Measurements from ENCODE around the gene FKRP. TPM values are rescaled to one million over a fixed set of nuclear protein-coding genes. Genes with fewer than 3 reads are reported as not detected.

The FKRP gene
- polyA plus RNA-seq, 1 donor (not counting 4 experiments of a cell fraction or from before 2014, with no cell fraction given): 6.1 TPM

DNA sequence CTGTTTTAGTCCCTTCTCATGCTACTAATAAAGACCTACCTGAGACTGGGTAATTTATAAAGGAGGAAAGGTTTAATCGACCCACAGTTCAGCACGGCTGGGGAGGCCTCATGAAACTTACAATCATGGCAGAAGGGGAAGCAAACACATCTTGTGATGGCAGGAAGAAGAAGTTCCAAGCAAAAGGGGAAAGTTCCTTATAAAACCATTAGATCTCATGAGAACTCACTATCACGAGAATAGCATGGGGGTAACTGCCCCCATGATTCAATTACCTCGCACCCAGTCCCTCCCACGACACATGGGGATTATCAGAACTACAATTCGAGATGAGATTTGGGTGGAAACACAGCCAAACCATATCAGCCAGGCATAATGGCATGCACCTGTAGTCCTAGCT is 13.3 kb downstream of the FKRP start:
- dilution Hi-C loops (cut with MboI; ENCODE audit: extremely low pct_ligation_motif_present, low sequenced_read_pairs): no loop called here
- no peak overlapping the region for H2AFZ ChIP-seq (ENCODE audit: control insufficient read depth, low read length)
- H3K4me3 ChIP-seq (ENCODE audit: control insufficient read depth in 2 of 3, extremely low read depth in 1 of 3, insufficient read depth in 2 of 3, low read depth in 1 of 3, low read length in 3 of 3): no peak overlapping the region
- peaks cover 26% of the 10 kb centered on the region for H3K4me1 ChIP-seq (ENCODE audit: control insufficient read depth, extremely low read depth, insufficient read depth, low read length)
- no peak overlapping the region for H3K9ac ChIP-seq (ENCODE audit: control insufficient read depth, extremely low read depth, insufficient read depth, low read length)
- FAIRE-seq (no peak), DNase-seq (ENCODE audit: low read depth, low spot score) (no peak)
- TF ChIP-seq, protein P1, sequence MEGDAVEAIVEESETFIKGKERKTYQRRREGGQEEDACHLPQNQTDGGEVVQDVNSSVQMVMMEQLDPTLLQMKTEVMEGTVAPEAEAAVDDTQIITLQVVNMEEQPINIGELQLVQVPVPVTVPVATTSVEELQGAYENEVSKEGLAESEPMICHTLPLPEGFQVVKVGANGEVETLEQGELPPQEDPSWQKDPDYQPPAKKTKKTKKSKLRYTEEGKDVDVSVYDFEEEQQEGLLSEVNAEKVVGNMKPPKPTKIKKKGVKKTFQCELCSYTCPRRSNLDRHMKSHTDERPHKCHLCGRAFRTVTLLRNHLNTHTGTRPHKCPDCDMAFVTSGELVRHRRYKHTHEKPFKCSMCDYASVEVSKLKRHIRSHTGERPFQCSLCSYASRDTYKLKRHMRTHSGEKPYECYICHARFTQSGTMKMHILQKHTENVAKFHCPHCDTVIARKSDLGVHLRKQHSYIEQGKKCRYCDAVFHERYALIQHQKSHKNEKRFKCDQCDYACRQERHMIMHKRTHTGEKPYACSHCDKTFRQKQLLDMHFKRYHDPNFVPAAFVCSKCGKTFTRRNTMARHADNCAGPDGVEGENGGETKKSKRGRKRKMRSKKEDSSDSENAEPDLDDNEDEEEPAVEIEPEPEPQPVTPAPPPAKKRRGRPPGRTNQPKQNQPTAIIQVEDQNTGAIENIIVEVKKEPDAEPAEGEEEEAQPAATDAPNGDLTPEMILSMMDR (optimal IDR thresholded peaks at IDR 0.05 in 1 of 3, IDR thresholded peaks at IDR 0.05 in 1 of 3, conservative IDR thresholded peaks at IDR 0.05 in 1 of 3; ENCODE audit: extremely low read depth in 1 of 3, insufficient read depth in 2 of 3, low read length in 3 of 3): no peak
- no peak for TF ChIP-seq EZH2 (IDR thresholded peaks at IDR 0.05; ENCODE audit: low read length)
- H3K9me1 ChIP-seq (ENCODE audit: control insufficient read depth, extremely low read depth, insufficient read depth, low read length): no peaks in the 10 kb centered on the region
- no peaks in the 10 kb centered on the region for H3K9me3 ChIP-seq (ENCODE audit: control insufficient read depth, low read depth, low read length)
- no peaks in the 10 kb centered on the region for H3K27me3 ChIP-seq (ENCODE audit: control insufficient read depth, extremely low read depth, insufficient read depth, low read length)
- H3K79me2 ChIP-seq (ENCODE audit: control insufficient read depth, insufficient read depth, low read length): no peaks in the 10 kb centered on the region
- no peak overlapping the region for H3K4me2 ChIP-seq (ENCODE audit: control insufficient read depth, extremely low read depth, insufficient read depth, low read depth, low read length)
- H4K20me1 ChIP-seq (ENCODE audit: control insufficient read depth, extremely low read depth, insufficient read depth, low read length): no peaks in the 10 kb centered on the region
- no peak overlapping the region for H3K27ac ChIP-seq (ENCODE audit: control insufficient read depth, insufficient read depth, low read length)
- H3K36me3 ChIP-seq (ENCODE audit: control insufficient read depth in 2 of 2, extremely low read depth in 1 of 2, insufficient read depth in 2 of 2, low read length in 2 of 2): peaks cover 4 to 5% of the 10 kb centered on the region in 2 experiments

DNA sequence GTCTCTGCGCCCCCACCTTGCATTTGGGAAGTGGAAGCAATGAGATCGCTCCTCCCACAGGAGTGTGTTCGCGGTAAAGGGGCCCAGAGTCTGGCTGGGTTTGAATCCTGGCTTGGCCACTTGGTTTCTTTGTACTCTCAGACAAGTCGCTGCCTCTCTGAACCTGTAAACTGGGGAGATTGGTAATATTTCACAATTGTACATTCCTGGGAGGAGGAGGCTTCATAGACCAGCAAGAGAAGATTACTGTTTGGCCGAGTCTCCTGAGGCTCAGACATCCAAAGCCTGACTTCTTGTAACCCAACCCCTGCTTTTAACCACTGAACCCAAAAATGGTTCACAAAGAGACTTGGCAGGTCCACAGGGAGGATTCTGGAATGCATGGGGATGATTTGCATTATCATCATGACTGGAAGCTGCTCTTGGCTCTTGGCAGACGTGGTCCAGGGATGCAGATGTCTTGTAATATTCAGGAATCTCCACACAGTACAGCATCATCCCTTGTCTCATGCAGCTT is 14.0 kb downstream of the FKRP start:
- Histone ChIP-seq H3K9me1 (ENCODE audit: control insufficient read depth, extremely low read depth, insufficient read depth, low read length) (no peaks in the 10 kb centered on the region), H3K9ac (ENCODE audit: control insufficient read depth, extremely low read depth, insufficient read depth, low read length) (no peak overlapping the region), H2AFZ (ENCODE audit: control insufficient read depth, low read length) (no peak overlapping the region), H3K4me1 (ENCODE audit: control insufficient read depth, extremely low read depth, insufficient read depth, low read length) (peaks cover 26% of the 10 kb centered on the region), H3K4me3 (ENCODE audit: control insufficient read depth in 2 of 3, extremely low read depth in 1 of 3, insufficient read depth in 2 of 3, low read depth in 1 of 3, low read length in 3 of 3) (no peak overlapping the region), H3K27ac (ENCODE audit: control insufficient read depth, insufficient read depth, low read length) (no peak overlapping the region), H3K4me2 (ENCODE audit: control insufficient read depth, extremely low read depth, insufficient read depth, low read depth, low read length) (no peak overlapping the region), H3K79me2 (ENCODE audit: control insufficient read depth, insufficient read depth, low read length) (no peaks in the 10 kb centered on the region), H3K36me3 (ENCODE audit: control insufficient read depth in 2 of 2, extremely low read depth in 1 of 2, insufficient read depth in 2 of 2, low read length in 2 of 2) (peaks cover 4 to 5% of the 10 kb centered on the region in 2 experiments), H3K9me3 (ENCODE audit: control insufficient read depth, low read depth, low read length) (no peaks in the 10 kb centered on the region), H4K20me1 (ENCODE audit: control insufficient read depth, extremely low read depth, insufficient read depth, low read length) (no peaks in the 10 kb centered on the region), H3K27me3 (ENCODE audit: control insufficient read depth, extremely low read depth, insufficient read depth, low read length) (no peaks in the 10 kb centered on the region)
- TF ChIP-seq, protein P1 (optimal IDR thresholded peaks at IDR 0.05 in 1 of 3, IDR thresholded peaks at IDR 0.05 in 1 of 3, conservative IDR thresholded peaks at IDR 0.05 in 1 of 3; ENCODE audit: extremely low read depth in 1 of 3, insufficient read depth in 2 of 3, low read length in 3 of 3): no peak
- TF ChIP-seq EZH2 (IDR thresholded peaks at IDR 0.05; ENCODE audit: low read length): no peak
- FAIRE-seq (peak; percentile 68), DNase-seq (ENCODE audit: low read depth, low spot score) (no peak)
- dilution Hi-C loops (cut with MboI; ENCODE audit: extremely low pct_ligation_motif_present, low sequenced_read_pairs): no loop called here
